Skeletal muscle cell (primary cell): ENCODE results near the gene ENG.
A peak's percentile ranks its signal among the peaks of the same experiment; 100 is the strongest.

Experiments
- DNase-seq: peaks from one replicate; pipeline ENCODE4 v3.0.0-alpha.2; 2010; ENCODE audit warnings: low read depth
- H3K4me3 ChIP-seq: 2 replicates; pipeline ENCODE4 v1.5.1; 2011; ENCODE audit warnings: low read depth, mild to moderate bottlenecking, control low read depth, low read length, moderate library complexity

ENG gene

DNA sequence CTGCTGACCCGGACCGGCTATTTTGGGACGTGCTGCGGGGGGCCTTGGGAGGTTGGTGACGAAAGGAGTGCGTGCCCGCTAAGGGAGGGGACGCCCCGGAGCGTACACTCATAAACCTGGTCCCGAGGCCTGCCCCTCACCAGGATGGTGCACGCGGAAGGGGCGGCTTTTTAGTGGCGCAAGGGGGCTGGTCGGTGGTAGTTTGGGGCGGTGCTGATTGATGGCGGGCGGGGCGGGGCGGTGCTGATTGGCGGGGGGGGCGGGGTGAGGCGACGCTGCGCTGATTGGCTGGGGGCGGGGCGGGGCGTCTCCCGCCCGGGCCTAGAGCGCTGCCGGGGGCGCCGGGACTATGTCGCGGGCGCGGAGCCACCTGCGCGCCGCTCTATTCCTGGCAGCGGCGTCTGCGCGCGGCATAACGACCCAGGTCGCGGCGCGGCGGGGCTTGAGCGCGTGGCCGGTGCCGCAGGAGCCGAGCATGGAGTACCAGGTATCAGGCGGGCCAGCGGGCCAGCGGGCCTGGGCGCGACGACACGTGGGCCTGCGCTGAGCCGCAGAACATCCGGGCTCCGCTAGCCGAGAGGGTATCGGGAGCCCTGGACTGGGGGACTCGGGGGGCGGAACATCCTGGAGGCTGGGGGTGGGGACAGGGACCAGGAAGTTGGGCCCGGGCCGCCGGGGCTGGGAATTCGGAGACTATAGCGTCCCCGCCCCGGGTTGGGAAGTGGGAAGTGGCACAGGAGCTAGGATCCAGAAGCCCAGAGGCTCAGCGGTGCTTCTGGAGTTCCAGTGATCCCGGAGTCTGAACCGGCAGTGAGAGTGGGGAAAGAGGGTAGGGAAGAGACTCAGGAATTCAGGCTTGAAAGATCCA is 51.6 kb downstream of the ENG start, which contains the start of gene FPGS:
FPGS (plus strand) TSS at position 307 of the 868 bp plus-strand sequence; CDS start at position 350, 43 bp downstream.
- DNase-seq: peak; percentile 64
- H3K4me3 ChIP-seq: peak within 1 kb of the TSS; percentile 89

DNA sequence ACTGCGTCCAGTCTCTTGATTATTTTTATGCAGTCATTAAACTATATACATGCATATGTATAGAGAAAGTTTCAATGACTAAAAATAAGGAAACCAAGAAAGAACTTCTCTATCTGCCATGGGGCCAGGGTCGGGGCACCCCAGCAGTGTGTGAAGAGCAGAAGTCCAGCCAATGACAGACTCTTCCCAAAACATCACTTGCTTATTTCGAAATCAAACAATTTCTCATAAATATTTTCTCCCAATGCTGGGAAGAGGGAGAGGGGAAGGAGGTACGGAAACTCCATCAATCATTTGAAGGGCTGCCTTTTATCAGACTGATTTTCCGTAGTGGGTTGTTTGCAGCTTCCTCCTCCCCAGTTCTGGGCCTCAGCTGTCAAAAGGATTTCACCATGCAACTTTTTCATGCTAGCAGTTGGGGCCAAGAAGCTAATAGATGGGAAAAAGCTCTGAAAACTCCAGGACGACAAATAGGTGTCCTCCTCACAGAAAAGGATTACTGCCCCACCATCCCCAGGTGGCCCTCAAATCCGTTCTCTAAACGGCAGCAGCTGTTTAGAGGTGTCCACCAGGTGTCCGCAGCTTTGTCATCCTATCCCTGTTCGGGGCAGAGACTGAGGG is 52.4 kb downstream of the ENG start:
- peak overlapping the region; percentile 89 for H3K4me3 ChIP-seq
- no peak for DNase-seq

DNA sequence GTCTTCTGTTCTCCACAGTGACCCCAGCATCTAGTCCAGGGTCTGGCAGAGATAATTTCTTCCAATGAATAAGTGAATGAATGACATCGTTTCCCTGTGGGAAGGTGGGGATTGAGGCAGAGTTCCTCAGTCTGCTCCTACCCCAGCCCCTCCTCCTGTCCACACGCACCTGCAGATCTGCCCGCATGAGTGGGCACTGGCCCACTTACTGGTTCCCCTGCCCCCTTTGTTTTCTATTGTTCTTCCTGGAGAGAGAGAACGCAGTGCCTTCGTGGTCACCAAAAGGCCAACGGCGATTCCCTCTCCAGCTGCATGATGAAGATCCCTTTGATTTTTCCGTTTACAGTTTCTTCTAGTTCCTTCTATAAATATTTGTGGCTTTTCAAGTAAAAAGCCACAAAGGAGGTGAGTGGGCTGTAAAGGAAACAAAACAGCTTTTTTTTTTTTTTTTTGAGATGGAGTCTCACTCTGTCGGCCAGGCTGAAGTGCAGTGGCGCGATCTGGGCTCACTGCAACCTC is 57.5 kb downstream of the ENG start:
- H3K4me3 ChIP-seq: no peak overlapping the region
- DNase-seq: no peak

DNA sequence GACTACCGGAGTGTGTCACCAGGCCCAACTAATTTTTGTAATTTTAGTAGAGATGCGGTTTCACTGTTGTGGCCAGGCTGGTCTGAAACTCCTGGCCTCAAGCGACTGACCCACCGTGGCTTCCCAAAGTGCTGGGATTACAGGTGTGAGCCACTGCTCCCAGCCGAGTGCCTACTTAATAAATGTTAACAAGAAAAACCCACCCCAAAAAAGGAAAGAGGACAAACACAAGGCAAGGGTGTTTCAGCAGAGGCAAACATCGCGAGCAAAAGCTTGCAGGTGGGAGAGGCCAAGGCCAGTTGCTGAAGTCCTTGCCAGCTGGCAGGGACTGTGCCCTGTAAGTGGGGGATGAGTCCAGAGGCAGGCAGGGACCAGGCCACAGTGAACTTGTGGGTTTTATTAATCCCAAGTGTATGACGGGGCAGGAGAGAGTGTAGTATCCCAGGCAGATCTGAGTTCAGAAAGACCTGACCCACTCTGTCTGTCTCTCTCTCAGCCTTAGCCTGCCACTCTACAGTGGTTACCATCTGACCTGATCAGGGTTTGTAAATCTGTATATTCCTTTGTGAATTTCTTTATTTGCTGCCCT is 58.1 kb downstream of the ENG start:
- no peak for DNase-seq
- no peak overlapping the region for H3K4me3 ChIP-seq

DNA sequence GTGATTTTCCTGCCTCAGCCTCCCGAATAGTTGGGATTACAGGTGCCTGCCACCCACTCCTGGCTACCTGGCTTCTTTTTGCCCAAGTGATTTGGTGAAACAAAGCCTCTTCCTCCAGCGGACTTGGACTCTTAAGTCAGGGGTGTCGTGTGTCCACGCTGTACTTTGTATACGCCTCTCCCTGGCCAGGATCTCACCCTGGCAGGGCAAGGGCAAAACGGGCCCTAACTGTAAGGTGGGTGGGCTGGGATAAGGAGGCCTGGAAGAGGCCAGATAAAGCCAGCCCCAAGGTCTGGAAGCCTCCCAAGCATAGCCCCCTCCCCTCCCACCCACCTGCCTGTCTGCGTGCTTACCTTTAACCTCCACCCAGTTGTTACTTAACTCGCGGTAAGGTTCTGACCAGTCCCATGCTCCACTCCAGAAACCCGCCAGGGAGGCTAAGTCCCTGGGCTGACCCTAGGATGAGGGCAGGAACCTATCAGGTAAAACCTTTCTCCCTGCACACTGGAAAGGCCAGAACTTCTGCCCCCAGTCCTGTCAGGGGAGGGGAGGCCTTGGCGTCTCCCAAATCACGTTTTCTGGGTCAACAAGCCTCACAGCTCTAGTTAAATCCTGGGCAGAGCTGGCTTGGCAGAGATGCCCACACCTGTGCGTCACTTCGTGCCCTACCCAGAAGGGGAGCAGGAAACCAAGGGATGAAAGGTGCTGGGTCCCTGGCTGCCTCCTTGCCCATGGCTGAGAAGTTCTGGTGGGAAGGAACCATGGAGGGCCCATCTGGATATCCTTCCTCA is 60.3 kb downstream of the ENG start:
- H3K4me3 ChIP-seq: no peak overlapping the region
- DNase-seq: no peak

DNA sequence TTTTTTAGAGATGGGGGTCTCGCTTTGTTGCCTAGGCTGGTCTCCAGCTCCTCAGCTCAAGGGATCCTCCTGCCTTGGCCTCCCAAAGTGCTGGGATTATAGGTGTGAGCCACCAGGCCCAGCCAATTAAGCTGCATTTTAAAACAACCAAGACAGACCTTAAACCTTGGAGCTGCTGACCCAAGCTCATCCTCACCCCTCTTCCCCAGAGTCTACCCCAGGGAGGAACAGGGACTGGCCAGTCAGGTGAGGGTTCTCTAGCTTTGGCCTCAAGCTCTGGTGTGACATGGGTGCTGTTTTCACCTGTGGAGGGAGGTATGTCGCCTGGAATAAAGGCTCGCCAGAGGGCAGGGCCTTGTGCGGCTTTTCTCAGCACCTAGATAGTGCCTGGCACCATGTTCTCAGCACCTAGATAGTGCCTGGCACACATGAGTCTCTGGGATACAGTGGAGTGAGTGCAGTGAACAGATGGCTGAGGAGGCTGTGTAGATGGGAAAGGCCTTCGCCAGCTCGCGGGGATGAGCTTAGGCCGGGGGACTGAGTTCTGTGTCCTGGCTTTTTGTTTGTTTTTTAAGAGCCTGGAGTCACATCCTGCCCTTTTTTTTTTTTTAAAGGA is 61.3 kb downstream of the ENG start:
- DNase-seq: no peak
- H3K4me3 ChIP-seq: no peak overlapping the region

DNA sequence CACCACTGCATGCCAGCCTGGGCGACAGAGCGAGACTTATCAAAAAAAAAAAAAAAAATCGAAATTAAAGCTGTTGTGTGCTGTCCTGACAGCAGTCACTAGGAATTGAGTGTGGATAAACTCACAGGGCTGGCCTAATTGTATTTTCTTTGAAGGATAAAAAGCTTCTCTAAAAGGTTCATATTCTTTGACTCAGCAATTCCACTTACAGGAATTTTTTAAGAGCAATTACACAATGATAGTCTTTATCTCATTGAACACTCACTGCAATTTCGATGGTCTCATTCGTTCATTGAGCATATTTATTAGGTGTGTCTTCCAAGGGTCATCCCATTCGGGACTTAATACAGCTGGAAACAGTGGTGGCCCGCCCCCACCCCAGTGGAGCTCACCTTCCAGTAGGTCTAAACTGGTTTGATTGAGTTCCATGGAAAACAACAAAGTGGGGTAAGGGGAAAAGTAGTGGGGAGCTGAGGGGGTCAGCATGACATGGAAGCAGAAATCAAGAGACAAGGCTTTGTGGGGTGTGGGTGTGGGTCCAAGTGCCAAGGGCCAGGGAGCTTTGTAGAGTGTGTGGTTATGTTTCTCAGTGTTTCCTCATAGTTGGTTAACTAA is 61.9 kb downstream of the ENG start:
- DNase-seq: no peak
- H3K4me3 ChIP-seq: no peak overlapping the region

DNA sequence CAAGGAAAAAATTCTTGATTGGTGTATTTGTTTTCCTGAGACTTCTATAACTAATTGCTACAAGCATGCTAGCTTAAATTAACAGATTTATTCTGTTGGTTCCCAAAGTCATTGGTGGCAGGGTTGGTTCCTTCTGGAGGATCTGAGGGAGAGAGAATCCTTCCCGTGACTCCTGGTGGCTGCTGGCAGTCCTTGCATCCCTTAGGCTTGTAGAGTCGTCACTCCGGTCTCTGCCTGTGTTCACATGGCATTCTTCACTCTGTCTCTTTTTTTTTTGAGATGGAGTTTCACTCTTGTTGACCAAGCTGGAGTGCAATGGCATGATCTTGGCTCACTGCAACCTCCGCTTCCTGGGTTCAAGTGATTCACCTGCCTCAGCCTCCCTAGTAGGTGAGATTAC is 63.4 kb downstream of the ENG start:
- H3K4me3 ChIP-seq: no peak overlapping the region
- DNase-seq: no peak

DNA sequence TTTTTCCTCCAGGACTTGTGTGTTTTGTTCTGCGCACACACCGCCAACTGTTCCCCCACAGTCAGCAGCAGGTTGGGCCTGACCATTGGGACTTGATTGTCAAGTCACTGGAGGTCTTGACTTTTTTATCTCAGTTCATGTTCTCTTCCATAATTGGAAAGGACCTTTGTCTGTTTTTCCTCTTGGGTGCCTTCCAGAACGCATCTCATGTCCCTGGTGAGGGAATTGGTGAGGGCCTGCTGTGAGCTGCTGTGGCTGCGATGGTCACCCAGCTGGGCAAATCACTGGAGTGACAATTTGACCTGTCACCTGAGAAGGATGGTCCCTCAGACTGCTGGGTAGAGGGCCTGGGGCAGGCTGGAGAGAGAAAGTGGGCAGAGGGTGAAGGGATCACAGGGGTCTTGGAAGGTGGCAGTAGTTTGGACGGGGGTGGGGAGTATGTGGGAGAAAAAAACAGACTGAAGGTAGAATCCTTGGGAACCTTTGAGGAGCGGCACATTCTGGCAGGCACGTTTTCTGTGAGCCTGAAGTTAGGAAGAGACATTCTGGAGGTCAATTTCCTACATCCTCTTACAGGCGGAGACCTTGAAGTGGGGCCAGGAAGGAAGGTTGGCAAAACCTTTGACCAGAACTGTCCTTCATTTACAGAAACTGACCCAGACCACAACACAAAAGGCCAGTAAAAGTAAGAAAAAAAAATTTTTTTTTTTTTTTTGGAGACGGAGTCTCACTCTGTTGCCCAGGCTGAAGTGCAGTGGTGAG is 64.2 kb downstream of the ENG start:
- no peak for DNase-seq
- no peak overlapping the region for H3K4me3 ChIP-seq

DNA sequence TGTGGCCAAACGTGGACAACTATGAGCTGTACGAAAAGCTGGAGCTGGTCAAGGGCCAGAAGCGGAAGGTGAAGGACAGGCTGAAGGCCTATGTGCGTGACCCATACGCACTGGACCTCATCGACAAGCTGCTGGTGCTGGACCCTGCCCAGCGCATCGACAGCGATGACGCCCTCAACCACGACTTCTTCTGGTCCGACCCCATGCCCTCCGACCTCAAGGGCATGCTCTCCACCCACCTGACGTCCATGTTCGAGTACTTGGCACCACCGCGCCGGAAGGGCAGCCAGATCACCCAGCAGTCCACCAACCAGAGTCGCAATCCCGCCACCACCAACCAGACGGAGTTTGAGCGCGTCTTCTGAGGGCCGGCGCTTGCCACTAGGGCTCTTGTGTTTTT is 65.3 kb downstream of the ENG start:
- no peak overlapping the region for H3K4me3 ChIP-seq
- DNase-seq: no peak

DNA sequence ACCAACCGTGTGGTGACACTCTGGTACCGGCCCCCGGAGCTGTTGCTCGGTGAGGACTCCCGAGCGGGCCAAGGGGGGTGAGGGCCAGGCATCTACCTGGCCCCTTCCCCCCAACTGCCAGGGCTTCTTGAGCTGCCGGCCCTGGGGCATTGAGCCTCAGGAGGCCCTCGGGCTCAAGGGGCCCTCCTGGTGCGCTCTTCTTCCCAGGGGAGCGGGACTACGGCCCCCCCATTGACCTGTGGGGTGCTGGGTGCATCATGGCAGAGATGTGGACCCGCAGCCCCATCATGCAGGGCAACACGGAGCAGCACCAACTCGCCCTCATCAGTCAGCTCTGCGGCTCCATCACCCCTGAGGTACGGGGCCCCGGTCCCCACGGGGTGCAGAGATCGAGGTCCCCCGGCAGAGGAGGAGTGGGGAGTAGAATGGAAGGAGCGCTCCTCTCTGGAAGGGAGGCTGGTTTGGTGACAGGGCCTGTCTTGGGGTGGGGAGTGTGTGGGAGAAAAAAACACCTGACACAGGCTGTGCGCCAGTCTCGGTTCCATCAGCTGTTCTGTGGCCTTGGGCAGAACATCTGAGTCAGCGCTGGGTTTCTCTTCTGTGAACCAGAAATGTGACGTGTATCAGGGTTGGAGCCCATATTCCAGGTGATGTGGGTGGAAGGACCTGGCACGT is 66.0 kb downstream of the ENG start:
- no peak overlapping the region for H3K4me3 ChIP-seq
- DNase-seq: no peak

DNA sequence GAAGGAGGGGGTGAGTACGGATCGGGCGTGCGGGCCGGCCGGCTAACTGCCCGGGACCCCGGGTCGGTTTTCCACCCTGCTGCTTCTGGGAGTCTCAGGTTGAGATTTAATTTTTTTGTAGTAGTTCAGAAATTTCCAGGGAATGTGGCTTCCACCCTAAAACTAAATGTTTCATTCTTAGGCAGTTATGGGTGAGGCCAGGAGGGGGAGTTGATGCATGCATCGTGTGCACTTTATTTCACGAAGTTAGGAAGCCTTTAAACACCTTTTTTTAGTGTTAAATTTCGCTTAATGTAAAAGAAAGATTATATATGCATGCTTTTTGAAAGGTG is 67.7 kb downstream of the ENG start:
- DNase-seq: no peak

DNA sequence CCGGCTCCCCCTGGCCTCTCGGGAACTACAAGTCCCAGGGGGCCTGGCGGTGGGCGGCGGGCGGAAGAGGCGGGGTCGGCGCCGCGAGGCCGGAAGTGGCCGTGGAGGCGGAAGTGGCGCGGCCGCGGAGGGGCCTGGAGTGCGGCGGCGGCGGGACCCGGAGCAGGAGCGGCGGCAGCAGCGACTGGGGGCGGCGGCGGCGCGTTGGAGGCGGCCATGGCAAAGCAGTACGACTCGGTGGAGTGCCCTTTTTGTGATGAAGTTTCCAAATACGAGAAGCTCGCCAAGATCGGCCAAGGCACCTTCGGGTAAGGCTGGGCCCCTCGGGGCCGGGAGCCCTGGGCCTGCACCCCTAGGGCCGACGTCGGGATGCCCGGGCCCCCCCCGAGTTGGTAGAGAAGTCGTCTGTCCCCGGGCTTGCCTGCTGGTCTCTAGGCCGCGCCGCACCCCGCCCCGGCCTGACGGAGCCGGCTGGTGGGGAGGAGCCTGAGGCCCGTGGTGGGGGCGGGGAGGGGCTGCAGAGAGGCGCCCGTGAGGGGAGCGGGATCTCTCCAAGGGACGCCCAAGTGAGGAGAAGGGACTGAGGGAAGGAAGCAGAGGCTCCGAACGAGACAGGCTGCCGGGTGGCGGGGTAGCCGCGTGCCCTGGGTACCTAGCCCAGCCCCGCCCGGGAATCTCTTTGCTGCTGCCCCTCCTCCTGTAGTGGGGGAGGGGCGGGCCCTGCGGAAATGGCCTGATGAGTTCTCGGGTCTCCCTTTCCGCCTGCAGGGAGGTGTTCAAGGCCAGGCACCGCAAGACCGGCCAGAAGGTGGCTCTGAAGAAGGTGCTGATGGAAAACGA is 68.3 kb downstream of the ENG start, which contains the start of gene CDK9:
CDK9 (plus strand) TSS at position 102 of the 840 bp plus-strand sequence; CDS start at position 217, 115 bp downstream.
- peak; percentile 57 for DNase-seq
- peak within 1 kb of the TSS; percentile 84 for H3K4me3 ChIP-seq

More for the DNA sequence above, 67.7 kb downstream of the ENG start:
- H3K4me3 ChIP-seq: peak overlapping the region; percentile 84

DNA sequence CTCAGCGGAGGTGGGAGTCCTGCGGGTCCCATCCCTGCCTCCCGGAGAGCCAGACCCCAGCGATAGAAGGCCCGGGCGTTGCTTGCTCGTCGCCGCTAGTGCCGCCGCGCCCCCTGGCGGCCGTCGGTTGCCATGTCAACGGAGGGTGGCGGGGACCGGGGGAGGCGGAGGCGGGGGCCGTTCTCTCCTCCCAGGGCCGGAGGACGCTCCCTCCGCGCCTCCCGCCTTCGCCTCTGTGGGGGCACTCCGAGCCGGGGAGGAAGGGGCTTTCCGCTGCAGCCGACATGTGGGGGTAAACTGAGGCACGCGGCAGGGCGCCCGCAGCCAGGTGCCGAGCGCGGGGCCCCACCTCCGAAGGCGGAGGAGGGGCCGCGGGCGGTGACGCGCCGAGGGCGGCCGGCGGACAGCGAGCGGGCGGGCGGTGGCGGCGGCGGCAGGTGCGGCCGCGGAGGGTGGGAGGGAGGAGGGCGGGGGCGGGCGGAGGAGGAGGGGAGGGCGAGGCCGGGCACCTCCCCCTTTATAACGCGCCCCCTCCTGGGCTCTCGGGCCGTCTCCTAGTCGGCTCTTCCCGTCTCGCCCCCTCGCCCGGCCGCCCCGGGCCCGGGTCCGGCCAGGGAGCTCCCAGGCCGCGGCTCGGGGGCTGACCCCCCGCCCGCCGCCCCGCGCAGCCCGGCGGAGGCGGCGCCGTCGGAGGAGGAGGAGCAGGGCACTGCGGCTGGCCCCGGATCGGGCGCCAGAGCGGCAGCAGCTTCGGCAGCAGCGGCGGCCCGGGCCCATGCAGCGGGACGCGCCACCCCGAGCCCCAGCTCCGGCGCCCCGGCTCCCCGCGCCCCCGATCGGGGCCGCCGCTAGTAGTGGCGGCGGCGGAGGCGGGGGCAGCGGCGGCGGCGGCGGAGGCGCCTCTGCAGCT is 69.2 kb downstream of the ENG start:
- no peak for DNase-seq
- peak overlapping the region; percentile 84 for H3K4me3 ChIP-seq

DNA sequence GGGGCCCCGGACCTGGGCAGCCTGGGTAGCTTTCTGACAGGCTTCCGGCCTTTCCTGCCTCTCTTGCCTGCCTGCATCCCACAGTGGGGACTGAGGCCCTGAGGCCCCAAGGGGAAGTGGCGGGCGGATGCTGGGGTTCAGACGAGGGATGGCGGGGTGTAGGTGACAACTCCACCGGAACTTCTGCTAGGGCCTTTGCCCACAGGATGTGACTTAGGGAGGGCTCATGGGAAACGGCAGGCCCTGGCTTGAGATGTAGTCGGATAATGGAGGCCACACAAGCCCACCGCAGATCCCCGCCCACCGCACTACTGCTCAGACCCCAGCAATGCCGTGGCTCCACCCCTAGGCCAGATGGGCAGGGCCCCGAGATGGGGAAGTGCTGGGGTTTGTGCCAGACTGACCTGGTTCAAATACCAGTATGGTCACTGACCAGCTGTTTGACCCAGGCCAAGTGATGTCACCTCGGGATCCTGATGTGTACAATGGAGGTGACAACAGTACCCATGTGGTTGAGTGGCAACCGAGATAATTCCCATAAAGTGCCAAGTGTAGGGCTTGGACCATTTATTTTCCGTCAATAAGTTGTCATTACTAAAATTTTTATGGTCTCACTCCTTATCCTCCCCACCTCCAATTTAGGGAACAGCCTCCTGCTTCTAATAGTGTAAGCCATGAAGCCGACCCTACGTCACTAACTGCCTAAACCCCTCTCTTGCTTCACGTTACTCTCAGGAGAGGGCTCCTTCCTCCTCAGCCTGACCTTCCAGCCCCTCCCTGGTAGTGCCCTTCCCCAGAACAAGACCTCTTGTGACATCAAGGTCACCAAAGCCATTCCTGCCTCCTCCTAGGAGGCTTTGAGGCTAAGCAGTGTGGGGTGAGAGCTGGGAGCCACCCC is 71.1 kb downstream of the ENG start:
- DNase-seq: no peak
- no peak overlapping the region for H3K4me3 ChIP-seq
